Measurements from ENCODE around the gene CALCB.

Gene CALCB

GRCh38 chr11:15074206-15075161, 1.1 kb downstream of the CALCB start:
- DNase-seq (ENCODE audit: low spot score), result peak; percentile 48

- DNase-seq (ENCODE audit: low spot score), result no peak
Measured at GRCh38 chr11:15075162-15075526, 1.8 kb downstream of the CALCB start.

GRCh38 chr11:15091175-15091574, 17.8 kb downstream of the CALCB start:
- DNase-seq (ENCODE audit: low spot score), result no peak

- no peak for DNase-seq (ENCODE audit: low spot score)
Measured at GRCh38 chr11:15091625-15092024, 18.2 kb downstream of the CALCB start.

- DNase-seq (ENCODE audit: low spot score), result no peak
Measured at GRCh38 chr11:15093432-15093831, 20.0 kb downstream of the CALCB start.

GRCh38 chr11:15095736-15096228, 22.4 kb downstream of the CALCB start:
- no peak for DNase-seq (ENCODE audit: low spot score)

GRCh38 chr11:15097411-15097810, 24.0 kb downstream of the CALCB start:
- DNase-seq (ENCODE audit: low spot score), result no peak

- no peak for DNase-seq (ENCODE audit: low spot score)
Measured at GRCh38 chr11:15099267-15099666, 25.9 kb downstream of the CALCB start.

GRCh38 chr11:15101072-15101709, 27.8 kb downstream of the CALCB start:
- peak; percentile 77 for DNase-seq (ENCODE audit: low spot score)

GRCh38 chr11:15104166-15104565, 30.8 kb downstream of the CALCB start:
- no peak for DNase-seq (ENCODE audit: low spot score)

GRCh38 chr11:15106201-15106965, 33.0 kb downstream of the CALCB start:
- no peak for DNase-seq (ENCODE audit: low spot score)

- no peak for DNase-seq (ENCODE audit: low spot score)
Measured at GRCh38 chr11:15107730-15108515, 34.5 kb downstream of the CALCB start.

- no peak for DNase-seq (ENCODE audit: low spot score)
Measured at GRCh38 chr11:15108592-15109130, 35.3 kb downstream of the CALCB start.

- no peak for DNase-seq (ENCODE audit: low spot score)
Measured at GRCh38 chr11:15109602-15110001, 36.2 kb downstream of the CALCB start.

GRCh38 chr11:15111215-15111614, 37.8 kb downstream of the CALCB start:
- DNase-seq (ENCODE audit: low spot score), result no peak

- DNase-seq (ENCODE audit: low spot score), result no peak
Measured at GRCh38 chr11:15112131-15112541, 38.7 kb downstream of the CALCB start.

- no peak for DNase-seq (ENCODE audit: low spot score)
Measured at GRCh38 chr11:15113381-15113780, 40.0 kb downstream of the CALCB start.

- DNase-seq (ENCODE audit: low spot score), result no peak
Measured at GRCh38 chr11:15114501-15115475, 41.4 kb downstream of the CALCB start, which contains the start of gene INSC. Gene INSC, plus strand, starts transcription at chr11:15114923. Its CDS starts 34,252 bp downstream, at chr11:15149175.

GRCh38 chr11:15115686-15116085, 42.3 kb downstream of the CALCB start:
- DNase-seq (ENCODE audit: low spot score), result no peak

- DNase-seq (ENCODE audit: low spot score), result peak; percentile 92
Measured at GRCh38 chr11:15117751-15118150, 44.4 kb downstream of the CALCB start.

Measured in COLO829 (cell line).